Breast epithelium (tissue), 4 donors: ENCODE data around the gene CFAP97D2. TPM values are rescaled to one million over a fixed set of nuclear protein-coding genes. Genes with fewer than 3 reads are reported as not detected.
A peak's percentile ranks its signal among the peaks of the same experiment; 100 is the strongest.

Experiments used
- DNase-seq, 2 donors: peaks; one replicate each; pipeline ENCODE4 v3.0.0-alpha.2; 2019; ENCODE audit warnings: low spot score in 2 of 2
- H3K27ac ChIP-seq, 2 donors: fragments of 200-600 bp; sonication (generic) in 1 of 2; one replicate each; pipeline ENCODE4 v1.5.1; 2016 to 2019; ENCODE audit warnings: mild to moderate bottlenecking in 1 of 2
- H3K27me3 ChIP-seq, 2 donors: fragments of 200-600 bp; sonication (generic) in 1 of 2; one replicate each; pipeline versions ENCODE4 v1.5.1 to v1.6.0; 2017 to 2019; ENCODE audit warnings: control low read depth in 1 of 2, mild to moderate bottlenecking in 1 of 2
- H3K36me3 ChIP-seq: fragments of 200-600 bp; one replicate; pipeline ENCODE4 v1.5.1; 2019
- H3K4me1 ChIP-seq, 2 donors: fragments of 200-600 bp; sonication (generic); one replicate each; pipeline ENCODE4 v1.5.1; 2016 to 2019; ENCODE audit warnings: control low read depth in 1 of 2
- H3K4me3 ChIP-seq, 3 donors: fragments of 200-600 bp; sonication (generic); 1 replicate in 2 of 3; 2 replicates in 1 of 3; pipeline ENCODE4 v1.5.1; 2016 to 2019; ENCODE audit warnings: mild to moderate bottlenecking in 3 of 3, moderate library complexity in 2 of 3
- H3K9me3 ChIP-seq, 2 donors: fragments of 200-600 bp; sonication (generic) in 1 of 2; one replicate each; pipeline ENCODE4 v1.5.1; 2016 to 2019; ENCODE audit warnings: control low read depth in 1 of 2
- POLR2A ChIP-seq: fragments of 450-650 bp; IDR thresholded peaks from one replicate; pipeline ENCODE4 v1.6.1; 2016; ENCODE audit warnings: antibody characterized with exemption, mild to moderate bottlenecking, moderate library complexity
- POLR2AphosphoS5 ChIP-seq, 3 donors: sonication (generic); formaldehyde crosslinking; IDR thresholded peaks; one replicate each; pipeline ENCODE4 v1.6.1; 2017; ENCODE audit warnings: antibody characterized with exemption in 3 of 3
- intact Hi-C: fragments of 100-400 bp; cut with DNase I; formaldehyde crosslinking; loops from one replicate; pipeline ENCODE4 v1.15.1; 2023; ENCODE audit warnings: low total_unique reads
- total RNA-seq, 3 donors: library from RNA; depleted of rRNA; stranded (reverse); fragments of >200 nt; gene quantifications; one replicate each; pipeline ENCODE4 v1.1.0, GENCODE V29; 2016
- TF ChIP-seq, protein P1 (sequence below), 3 donors: fragments of 450-650 bp; IDR thresholded peaks; one replicate each; pipeline ENCODE4 v1.5.1; 2016 to 2017; ENCODE audit warnings: antibody characterized with exemption in 3 of 3, mild to moderate bottlenecking in 3 of 3, moderate library complexity in 3 of 3

The CFAP97D2 gene
- total RNA-seq, 3 donors from 2014 or later: not detected

- H3K4me3 ChIP-seq: no peak overlapping the region
- no peaks in the 10 kb centered on the region for H3K9me3 ChIP-seq
- intact Hi-C loops: no loop called here
- H3K27me3 ChIP-seq: no peaks in the 10 kb centered on the region
- peak in 1 of 2 donors; percentile 35 for DNase-seq
- no peaks in the 10 kb centered on the region for H3K4me1 ChIP-seq
- TF ChIP-seq POLR2A: no peak
- TF ChIP-seq POLR2AphosphoS5 (IDR thresholded peaks at IDR 0.05): no peak
- TF ChIP-seq, protein P1, sequence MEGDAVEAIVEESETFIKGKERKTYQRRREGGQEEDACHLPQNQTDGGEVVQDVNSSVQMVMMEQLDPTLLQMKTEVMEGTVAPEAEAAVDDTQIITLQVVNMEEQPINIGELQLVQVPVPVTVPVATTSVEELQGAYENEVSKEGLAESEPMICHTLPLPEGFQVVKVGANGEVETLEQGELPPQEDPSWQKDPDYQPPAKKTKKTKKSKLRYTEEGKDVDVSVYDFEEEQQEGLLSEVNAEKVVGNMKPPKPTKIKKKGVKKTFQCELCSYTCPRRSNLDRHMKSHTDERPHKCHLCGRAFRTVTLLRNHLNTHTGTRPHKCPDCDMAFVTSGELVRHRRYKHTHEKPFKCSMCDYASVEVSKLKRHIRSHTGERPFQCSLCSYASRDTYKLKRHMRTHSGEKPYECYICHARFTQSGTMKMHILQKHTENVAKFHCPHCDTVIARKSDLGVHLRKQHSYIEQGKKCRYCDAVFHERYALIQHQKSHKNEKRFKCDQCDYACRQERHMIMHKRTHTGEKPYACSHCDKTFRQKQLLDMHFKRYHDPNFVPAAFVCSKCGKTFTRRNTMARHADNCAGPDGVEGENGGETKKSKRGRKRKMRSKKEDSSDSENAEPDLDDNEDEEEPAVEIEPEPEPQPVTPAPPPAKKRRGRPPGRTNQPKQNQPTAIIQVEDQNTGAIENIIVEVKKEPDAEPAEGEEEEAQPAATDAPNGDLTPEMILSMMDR (IDR thresholded peaks at IDR 0.05): no peak
- no peaks in the 10 kb centered on the region for H3K36me3 ChIP-seq
- H3K27ac ChIP-seq: no peak overlapping the region
Measured at GRCh38 chr13:114144606-114145244, 34.3 kb upstream of the CFAP97D2 start.

DNA sequence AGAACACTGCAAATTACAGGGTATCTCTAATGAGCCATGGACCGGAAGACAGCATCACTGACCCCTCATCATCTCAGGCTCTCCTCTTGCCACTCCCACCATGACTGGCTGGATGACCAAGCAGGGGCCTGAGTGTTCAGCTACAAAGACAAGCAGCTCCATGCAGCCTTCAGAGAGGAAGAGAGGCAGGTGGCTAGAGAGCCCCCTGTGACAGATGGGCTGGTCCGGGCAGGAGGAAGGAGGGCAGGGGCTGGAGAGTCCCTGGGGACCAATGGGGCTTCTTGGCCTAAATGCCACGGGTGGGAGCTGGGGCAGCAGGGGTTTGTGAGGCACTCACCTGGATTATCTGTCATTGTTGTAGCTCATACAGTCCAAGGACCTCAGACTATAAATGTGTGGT lies 33.8 kb upstream of the CFAP97D2 start:
- Histone ChIP-seq H3K36me3 (no peaks in the 10 kb centered on the region), H3K27ac (no peak overlapping the region), H3K9me3 (no peaks in the 10 kb centered on the region), H3K4me3 (no peak overlapping the region), H3K27me3 (no peaks in the 10 kb centered on the region), H3K4me1 (no peaks in the 10 kb centered on the region)
- DNase-seq: peak in 1 of 2 donors; percentile 6
- intact Hi-C loops: no loop called here
- TF ChIP-seq POLR2A (no peak), POLR2AphosphoS5 (IDR thresholded peaks at IDR 0.05) (no peak)
- TF ChIP-seq, protein P1 (IDR thresholded peaks at IDR 0.05): no peak

DNA sequence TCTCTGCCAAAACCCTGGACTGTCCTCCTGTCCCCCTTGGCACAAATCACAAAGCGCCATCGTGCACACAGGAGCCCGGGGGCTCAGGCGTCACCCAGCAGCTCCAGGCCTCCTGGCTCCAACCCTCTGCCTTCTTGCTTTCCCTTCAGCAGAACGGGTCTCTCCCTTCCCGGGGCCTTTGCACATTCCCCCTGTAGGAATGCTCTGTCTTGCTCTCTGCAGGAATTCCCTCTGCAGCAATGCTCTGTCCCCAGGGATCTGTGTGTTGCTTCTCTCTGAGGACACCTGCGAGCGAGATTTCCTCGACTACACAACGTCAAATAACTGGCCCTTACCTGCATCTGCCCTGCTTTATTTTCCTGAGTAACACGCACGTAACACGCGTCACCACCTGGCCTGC lies 33.3 kb upstream of the CFAP97D2 start:
- Histone ChIP-seq H3K27me3 (no peaks in the 10 kb centered on the region), H3K36me3 (no peaks in the 10 kb centered on the region), H3K9me3 (no peaks in the 10 kb centered on the region), H3K27ac (no peak overlapping the region), H3K4me1 (no peaks in the 10 kb centered on the region), H3K4me3 (no peak overlapping the region)
- intact Hi-C loops: loop anchor here (2.0 kb wide), 1 partner anchor 27 kb away; no protein-coding TSS in a partner anchor
- DNase-seq: no peak
- TF ChIP-seq POLR2AphosphoS5 (IDR thresholded peaks at IDR 0.05): no peak
- TF ChIP-seq, protein P1 (IDR thresholded peaks at IDR 0.05): no peak
- no peak for TF ChIP-seq POLR2A

- intact Hi-C loops: loop anchor here (2.0 kb wide), 1 partner anchor 27 kb away; no protein-coding TSS in a partner anchor
- TF ChIP-seq POLR2A: no peak
- TF ChIP-seq POLR2AphosphoS5 (IDR thresholded peaks at IDR 0.05): no peak
- TF ChIP-seq, protein P1 (IDR thresholded peaks at IDR 0.05): no peak
- Histone ChIP-seq H3K36me3 (no peaks in the 10 kb centered on the region), H3K27ac (no peak overlapping the region), H3K27me3 (no peaks in the 10 kb centered on the region), H3K4me1 (peaks cover 0 to 1% of the 10 kb centered on the region in 2 donors), H3K4me3 (no peak overlapping the region), H3K9me3 (no peaks in the 10 kb centered on the region)
- DNase-seq: no peak
Measured at GRCh38 chr13:114146173-114146572, 32.9 kb upstream of the CFAP97D2 start.

GRCh38 chr13:114146629-114147028 lies 32.4 kb upstream of the CFAP97D2 start:
- H3K36me3 ChIP-seq: no peaks in the 10 kb centered on the region
- no peak for DNase-seq
- H3K27ac ChIP-seq: no peak overlapping the region
- H3K4me1 ChIP-seq: peaks cover 0 to 6% of the 10 kb centered on the region in 2 donors
- no peak for TF ChIP-seq POLR2AphosphoS5 (IDR thresholded peaks at IDR 0.05)
- TF ChIP-seq POLR2A: no peak
- TF ChIP-seq, protein P1 (IDR thresholded peaks at IDR 0.05): no peak
- H3K27me3 ChIP-seq: no peaks in the 10 kb centered on the region
- no peak overlapping the region for H3K4me3 ChIP-seq
- intact Hi-C loops: loop anchor here (2.0 kb wide), 1 partner anchor 28 kb away; no protein-coding TSS in a partner anchor
- H3K9me3 ChIP-seq: no peaks in the 10 kb centered on the region
